Measurements from ENCODE around the gene KRTAP9-3. TPM values are rescaled to one million over a fixed set of nuclear protein-coding genes. Genes with fewer than 3 reads are reported as not detected.
"Not testable (repeated sequence)": the region's sequence is repeated elsewhere in the genome, so short reads cannot be mapped to it uniquely, and the experiment has no call there.

KRTAP9-3 gene
- total RNA-seq, 1 donor from 2014 or later = not detected

DNA sequence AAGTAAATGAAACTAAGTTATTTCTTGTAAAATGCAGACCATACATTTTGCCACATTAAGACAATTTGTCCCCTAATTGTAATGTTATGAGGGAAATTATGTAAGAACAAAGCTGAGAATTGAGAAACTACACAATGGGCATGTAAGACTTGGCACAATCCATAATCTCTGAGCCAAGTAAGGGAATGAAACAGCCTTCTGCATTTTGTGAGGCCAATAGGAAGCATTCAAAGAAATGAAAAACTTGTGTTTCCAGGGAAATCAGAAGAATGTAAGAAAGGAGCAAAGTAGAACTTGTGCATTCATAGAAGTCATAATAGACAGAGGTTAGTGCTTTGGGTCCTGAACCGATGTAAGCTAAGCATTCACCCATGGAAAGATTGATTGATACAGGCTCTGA is 19.0 kb downstream of the KRTAP9-3 start:
- TF ChIP-seq, protein P1, sequence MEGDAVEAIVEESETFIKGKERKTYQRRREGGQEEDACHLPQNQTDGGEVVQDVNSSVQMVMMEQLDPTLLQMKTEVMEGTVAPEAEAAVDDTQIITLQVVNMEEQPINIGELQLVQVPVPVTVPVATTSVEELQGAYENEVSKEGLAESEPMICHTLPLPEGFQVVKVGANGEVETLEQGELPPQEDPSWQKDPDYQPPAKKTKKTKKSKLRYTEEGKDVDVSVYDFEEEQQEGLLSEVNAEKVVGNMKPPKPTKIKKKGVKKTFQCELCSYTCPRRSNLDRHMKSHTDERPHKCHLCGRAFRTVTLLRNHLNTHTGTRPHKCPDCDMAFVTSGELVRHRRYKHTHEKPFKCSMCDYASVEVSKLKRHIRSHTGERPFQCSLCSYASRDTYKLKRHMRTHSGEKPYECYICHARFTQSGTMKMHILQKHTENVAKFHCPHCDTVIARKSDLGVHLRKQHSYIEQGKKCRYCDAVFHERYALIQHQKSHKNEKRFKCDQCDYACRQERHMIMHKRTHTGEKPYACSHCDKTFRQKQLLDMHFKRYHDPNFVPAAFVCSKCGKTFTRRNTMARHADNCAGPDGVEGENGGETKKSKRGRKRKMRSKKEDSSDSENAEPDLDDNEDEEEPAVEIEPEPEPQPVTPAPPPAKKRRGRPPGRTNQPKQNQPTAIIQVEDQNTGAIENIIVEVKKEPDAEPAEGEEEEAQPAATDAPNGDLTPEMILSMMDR (IDR thresholded peaks at IDR 0.05; ENCODE audit: borderline replicate concordance) = no peak
- no peak for DNase-seq
- peaks cover 69% of the 10 kb centered on the region for H3K27me3 ChIP-seq (ENCODE audit: low read depth)
- H3K36me3 ChIP-seq = no peaks in the 10 kb centered on the region
- no peak overlapping the region for H3K4me3 ChIP-seq
- H3K4me1 ChIP-seq = no peaks in the 10 kb centered on the region
- intact Hi-C loops (cut with micrococcal nuclease) = no loop called here
- H3K27ac ChIP-seq (replicated peaks) = no peak overlapping the region
- H3K9me3 ChIP-seq (replicated peaks) = no peaks in the 10 kb centered on the region

DNA sequence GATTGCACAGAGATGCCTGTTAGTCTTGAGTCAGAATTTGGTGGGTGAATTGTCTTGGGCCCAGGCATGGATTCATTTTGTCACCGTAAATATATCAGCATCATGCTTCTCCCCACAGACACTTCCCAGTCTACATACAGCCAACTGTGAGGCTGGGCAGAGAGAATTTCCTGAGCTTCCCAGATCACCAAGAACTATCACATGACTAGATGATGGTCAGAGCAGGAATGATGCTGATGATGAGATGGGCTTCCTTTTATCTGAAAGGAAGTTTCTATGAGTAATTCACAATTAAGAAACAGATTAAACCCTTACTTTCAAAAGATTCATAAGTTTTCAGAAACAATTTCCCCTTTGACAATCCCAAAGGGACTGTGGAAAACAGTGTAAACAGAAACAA is 22.6 kb downstream of the KRTAP9-3 start:
- Histone ChIP-seq H3K27ac (replicated peaks) (no peak overlapping the region), H3K27me3 (ENCODE audit: low read depth) (peaks cover 91% of the 10 kb centered on the region), H3K4me3 (no peak overlapping the region), H3K9me3 (replicated peaks) (no peaks in the 10 kb centered on the region), H3K36me3 (no peaks in the 10 kb centered on the region), H3K4me1 (no peaks in the 10 kb centered on the region)
- intact Hi-C loops (cut with micrococcal nuclease) = no loop called here
- no peak for DNase-seq
- TF ChIP-seq, protein P1 (IDR thresholded peaks at IDR 0.05; ENCODE audit: borderline replicate concordance) = no peak

DNA sequence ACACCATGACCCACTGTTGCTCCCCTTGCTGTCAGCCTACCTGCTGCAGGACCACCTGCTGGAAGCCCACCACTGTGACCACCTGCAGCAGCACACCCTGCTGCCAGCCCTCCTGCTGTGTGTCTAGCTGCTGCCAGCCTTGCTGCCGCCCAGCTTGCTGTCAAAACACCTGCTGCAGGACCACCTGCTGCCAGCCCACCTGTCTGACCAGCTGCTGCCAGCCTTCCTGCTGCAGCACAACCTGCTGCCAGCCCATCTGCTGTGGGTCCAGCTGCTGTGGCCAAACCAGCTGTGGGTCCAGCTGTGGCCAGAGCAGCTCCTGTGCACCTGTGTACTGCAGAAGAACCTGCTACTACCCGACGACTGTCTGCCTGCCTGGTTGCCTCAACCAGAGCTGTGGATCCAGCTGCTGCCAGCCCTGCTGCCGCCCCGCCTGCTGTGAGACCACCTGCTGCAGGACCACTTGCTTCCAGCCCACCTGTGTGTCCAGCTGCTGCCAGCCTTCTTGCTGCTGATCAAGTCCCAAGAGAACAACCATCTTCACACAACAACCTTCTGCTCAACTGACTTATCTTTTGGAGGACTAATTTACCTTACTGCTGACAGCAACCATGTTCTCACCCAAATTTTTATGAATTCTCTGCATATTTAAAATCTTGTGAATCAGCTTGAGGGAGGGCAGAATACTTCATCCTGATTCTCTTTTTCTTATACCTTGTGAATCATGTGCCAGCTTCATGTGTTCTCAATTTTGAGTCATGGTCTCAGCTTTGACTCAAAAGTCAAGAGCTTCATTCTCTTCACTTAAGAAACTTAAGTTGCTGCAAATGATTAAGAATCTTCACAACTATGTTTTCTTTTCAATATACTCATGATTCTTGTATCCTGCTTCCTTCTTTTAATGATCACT is 23.4 kb downstream of the KRTAP9-3 start, which contains the start of gene KRTAP9-9:
Gene KRTAP9-9, plus strand, starts transcription at position 4 of the 910 bp plus-strand sequence.
- H3K27me3 ChIP-seq (ENCODE audit: low read depth) = peaks cover 94% of the 10 kb centered on the region
- H3K4me1 ChIP-seq; H3K36me3 ChIP-seq; H3K4me3 ChIP-seq; H3K27ac ChIP-seq (replicated peaks); H3K9me3 ChIP-seq (replicated peaks); intact Hi-C loops (cut with micrococcal nuclease); DNase-seq: not testable (repeated sequence)

DNA sequence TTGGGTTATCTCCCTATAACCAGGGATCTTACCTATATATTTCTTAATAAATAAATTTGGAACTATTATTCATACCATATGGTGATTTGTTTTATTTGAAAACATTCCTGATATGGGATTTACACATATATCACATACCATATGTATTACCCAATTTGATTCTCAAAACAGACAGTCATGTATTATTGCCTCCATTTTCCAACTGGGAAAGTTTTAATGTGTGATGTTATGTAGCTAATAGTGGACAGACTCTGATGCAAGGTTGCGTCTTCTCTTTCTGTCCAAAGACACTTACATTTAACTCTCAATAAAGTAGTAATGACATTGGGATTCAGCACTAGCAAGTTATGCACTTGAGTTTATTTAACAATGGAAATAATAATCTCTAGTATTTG is 24.0 kb downstream of the KRTAP9-3 start:
- Histone ChIP-seq H3K4me3 (no peak overlapping the region), H3K27me3 (ENCODE audit: low read depth) (peaks cover 91% of the 10 kb centered on the region), H3K4me1 (no peaks in the 10 kb centered on the region), H3K36me3 (no peaks in the 10 kb centered on the region), H3K9me3 (replicated peaks) (no peaks in the 10 kb centered on the region), H3K27ac (replicated peaks) (no peak overlapping the region)
- DNase-seq = no peak
- TF ChIP-seq, protein P1 (IDR thresholded peaks at IDR 0.05; ENCODE audit: borderline replicate concordance) = no peak
- intact Hi-C loops (cut with micrococcal nuclease) = no loop called here

DNA sequence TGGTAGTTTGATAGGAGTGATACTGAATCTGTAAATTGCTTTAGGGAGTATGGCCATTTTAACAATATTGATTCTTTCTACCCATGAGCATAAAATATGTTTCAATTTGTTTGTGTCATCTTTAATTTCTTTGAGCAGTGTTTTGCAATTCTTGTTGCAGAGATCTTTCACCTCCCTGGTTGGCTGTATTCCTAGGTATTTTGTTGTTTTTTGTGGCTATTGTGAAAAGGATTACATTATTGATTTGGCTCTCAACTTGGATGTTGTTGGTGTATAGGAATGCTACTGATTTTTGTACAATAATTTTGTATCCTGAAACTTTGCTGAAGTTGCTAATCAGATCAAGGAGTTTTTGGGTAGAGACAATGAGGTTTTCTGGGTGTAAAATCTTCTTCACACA is 26.2 kb downstream of the KRTAP9-3 start:
- Histone ChIP-seq H3K4me1 (no peaks in the 10 kb centered on the region), H3K27me3 (ENCODE audit: low read depth) (peaks cover 87% of the 10 kb centered on the region), H3K36me3 (no peaks in the 10 kb centered on the region), H3K9me3 (replicated peaks) (no peaks in the 10 kb centered on the region), H3K27ac (replicated peaks) (no peak overlapping the region), H3K4me3 (no peak overlapping the region)
- DNase-seq = no peak
- intact Hi-C loops (cut with micrococcal nuclease) = no loop called here
- TF ChIP-seq, protein P1 (IDR thresholded peaks at IDR 0.05; ENCODE audit: borderline replicate concordance) = no peak

DNA sequence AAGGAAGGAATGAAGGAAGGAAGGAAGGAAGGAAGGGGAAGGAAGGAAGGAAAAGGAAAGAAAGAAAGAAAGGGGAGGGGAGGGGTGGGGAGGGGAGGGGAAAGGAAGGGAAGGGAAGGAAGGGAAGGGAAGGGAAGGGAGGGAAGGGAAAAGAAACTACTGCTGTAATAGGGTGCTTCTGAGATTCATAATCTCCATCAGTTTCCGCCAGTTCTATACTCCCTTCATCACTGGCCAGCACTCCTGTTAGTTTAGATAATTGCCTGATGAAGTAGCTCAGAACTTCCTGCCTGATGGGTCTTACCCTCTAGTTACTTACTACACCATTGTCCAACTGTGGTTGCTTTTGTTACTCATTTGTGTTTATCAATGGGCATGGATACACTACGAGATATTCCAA is 31.0 kb downstream of the KRTAP9-3 start:
- no peak overlapping the region for H3K27ac ChIP-seq (replicated peaks)
- TF ChIP-seq, protein P1 (IDR thresholded peaks at IDR 0.05; ENCODE audit: borderline replicate concordance) = no peak
- intact Hi-C loops (cut with micrococcal nuclease) = no loop called here

More for the DNA sequence above, 31.0 kb downstream of the KRTAP9-3 start:
- no peaks in the 10 kb centered on the region for H3K9me3 ChIP-seq (replicated peaks)
- H3K4me3 ChIP-seq = no peak overlapping the region
- no peaks in the 10 kb centered on the region for H3K4me1 ChIP-seq
- no peaks in the 10 kb centered on the region for H3K36me3 ChIP-seq
- no peak for DNase-seq
- H3K27me3 ChIP-seq (ENCODE audit: low read depth) = peaks cover 57% of the 10 kb centered on the region

All from left ventricle myocardium inferior (tissue), 1 donor.